Measurements from ENCODE around the gene FLT3LG. TPM values are rescaled to one million over a fixed set of nuclear protein-coding genes. Genes with fewer than 3 reads are reported as not detected.

The FLT3LG gene
- total and polyA plus RNA-seq, 9 of the 15 experiments (the other 6 are each of a cell fraction or from before 2014, with no cell fraction given) = 0.31 to 6.4 (median 1.1) TPM

GRCh38 chr19:49453013-49453756, 20.8 kb upstream of the FLT3LG start, which contains the start of gene ALDH16A1 (continued):
- TF ChIP-seq, protein P1, sequence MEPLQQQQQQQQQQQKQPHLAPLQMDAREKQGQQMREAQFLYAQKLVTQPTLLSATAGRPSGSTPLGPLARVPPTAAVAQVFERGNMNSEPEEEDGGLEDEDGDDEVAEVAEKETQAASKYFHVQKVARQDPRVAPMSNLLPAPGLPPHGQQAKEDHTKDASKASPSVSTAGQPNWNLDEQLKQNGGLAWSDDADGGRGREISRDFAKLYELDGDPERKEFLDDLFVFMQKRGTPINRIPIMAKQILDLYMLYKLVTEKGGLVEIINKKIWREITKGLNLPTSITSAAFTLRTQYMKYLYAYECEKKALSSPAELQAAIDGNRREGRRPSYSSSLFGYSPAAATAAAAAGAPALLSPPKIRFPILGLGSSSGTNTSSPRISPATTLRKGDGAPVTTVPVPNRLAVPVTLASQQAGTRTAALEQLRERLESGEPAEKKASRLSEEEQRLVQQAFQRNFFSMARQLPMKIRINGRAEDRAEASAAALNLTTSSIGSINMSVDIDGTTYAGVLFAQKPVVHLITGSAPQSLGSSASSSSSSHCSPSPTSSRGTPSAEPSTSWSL (CRISPR knock-in tag; IDR thresholded peaks at IDR 0.05; ENCODE audit: borderline replicate concordance) = no peak
- TF ChIP-seq MCM3 (IDR thresholded peaks at IDR 0.05) = no peak
- TF ChIP-seq, protein P2, sequence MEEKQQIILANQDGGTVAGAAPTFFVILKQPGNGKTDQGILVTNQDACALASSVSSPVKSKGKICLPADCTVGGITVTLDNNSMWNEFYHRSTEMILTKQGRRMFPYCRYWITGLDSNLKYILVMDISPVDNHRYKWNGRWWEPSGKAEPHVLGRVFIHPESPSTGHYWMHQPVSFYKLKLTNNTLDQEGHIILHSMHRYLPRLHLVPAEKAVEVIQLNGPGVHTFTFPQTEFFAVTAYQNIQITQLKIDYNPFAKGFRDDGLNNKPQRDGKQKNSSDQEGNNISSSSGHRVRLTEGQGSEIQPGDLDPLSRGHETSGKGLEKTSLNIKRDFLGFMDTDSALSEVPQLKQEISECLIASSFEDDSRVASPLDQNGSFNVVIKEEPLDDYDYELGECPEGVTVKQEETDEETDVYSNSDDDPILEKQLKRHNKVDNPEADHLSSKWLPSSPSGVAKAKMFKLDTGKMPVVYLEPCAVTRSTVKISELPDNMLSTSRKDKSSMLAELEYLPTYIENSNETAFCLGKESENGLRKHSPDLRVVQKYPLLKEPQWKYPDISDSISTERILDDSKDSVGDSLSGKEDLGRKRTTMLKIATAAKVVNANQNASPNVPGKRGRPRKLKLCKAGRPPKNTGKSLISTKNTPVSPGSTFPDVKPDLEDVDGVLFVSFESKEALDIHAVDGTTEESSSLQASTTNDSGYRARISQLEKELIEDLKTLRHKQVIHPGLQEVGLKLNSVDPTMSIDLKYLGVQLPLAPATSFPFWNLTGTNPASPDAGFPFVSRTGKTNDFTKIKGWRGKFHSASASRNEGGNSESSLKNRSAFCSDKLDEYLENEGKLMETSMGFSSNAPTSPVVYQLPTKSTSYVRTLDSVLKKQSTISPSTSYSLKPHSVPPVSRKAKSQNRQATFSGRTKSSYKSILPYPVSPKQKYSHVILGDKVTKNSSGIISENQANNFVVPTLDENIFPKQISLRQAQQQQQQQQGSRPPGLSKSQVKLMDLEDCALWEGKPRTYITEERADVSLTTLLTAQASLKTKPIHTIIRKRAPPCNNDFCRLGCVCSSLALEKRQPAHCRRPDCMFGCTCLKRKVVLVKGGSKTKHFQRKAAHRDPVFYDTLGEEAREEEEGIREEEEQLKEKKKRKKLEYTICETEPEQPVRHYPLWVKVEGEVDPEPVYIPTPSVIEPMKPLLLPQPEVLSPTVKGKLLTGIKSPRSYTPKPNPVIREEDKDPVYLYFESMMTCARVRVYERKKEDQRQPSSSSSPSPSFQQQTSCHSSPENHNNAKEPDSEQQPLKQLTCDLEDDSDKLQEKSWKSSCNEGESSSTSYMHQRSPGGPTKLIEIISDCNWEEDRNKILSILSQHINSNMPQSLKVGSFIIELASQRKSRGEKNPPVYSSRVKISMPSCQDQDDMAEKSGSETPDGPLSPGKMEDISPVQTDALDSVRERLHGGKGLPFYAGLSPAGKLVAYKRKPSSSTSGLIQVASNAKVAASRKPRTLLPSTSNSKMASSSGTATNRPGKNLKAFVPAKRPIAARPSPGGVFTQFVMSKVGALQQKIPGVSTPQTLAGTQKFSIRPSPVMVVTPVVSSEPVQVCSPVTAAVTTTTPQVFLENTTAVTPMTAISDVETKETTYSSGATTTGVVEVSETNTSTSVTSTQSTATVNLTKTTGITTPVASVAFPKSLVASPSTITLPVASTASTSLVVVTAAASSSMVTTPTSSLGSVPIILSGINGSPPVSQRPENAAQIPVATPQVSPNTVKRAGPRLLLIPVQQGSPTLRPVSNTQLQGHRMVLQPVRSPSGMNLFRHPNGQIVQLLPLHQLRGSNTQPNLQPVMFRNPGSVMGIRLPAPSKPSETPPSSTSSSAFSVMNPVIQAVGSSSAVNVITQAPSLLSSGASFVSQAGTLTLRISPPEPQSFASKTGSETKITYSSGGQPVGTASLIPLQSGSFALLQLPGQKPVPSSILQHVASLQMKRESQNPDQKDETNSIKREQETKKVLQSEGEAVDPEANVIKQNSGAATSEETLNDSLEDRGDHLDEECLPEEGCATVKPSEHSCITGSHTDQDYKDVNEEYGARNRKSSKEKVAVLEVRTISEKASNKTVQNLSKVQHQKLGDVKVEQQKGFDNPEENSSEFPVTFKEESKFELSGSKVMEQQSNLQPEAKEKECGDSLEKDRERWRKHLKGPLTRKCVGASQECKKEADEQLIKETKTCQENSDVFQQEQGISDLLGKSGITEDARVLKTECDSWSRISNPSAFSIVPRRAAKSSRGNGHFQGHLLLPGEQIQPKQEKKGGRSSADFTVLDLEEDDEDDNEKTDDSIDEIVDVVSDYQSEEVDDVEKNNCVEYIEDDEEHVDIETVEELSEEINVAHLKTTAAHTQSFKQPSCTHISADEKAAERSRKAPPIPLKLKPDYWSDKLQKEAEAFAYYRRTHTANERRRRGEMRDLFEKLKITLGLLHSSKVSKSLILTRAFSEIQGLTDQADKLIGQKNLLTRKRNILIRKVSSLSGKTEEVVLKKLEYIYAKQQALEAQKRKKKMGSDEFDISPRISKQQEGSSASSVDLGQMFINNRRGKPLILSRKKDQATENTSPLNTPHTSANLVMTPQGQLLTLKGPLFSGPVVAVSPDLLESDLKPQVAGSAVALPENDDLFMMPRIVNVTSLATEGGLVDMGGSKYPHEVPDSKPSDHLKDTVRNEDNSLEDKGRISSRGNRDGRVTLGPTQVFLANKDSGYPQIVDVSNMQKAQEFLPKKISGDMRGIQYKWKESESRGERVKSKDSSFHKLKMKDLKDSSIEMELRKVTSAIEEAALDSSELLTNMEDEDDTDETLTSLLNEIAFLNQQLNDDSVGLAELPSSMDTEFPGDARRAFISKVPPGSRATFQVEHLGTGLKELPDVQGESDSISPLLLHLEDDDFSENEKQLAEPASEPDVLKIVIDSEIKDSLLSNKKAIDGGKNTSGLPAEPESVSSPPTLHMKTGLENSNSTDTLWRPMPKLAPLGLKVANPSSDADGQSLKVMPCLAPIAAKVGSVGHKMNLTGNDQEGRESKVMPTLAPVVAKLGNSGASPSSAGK (IDR thresholded peaks at IDR 0.05) = peak; percentile 70
- peak; percentile 66 for TF ChIP-seq KDM5B (IDR thresholded peaks at IDR 0.05; ENCODE audit: insufficient replicate concordance, low read depth, low read length)
- peak; percentile 33; the same call in 1 of the 2 replicates for TF ChIP-seq ELF2 (CRISPR knock-in tag; IDR thresholded peaks at IDR 0.05)
- TF ChIP-seq COPS2 (conservative IDR thresholded peaks at IDR 0.05) = no peak
- no peak for TF ChIP-seq ZNF444 (CRISPR knock-in tag; IDR thresholded peaks at IDR 0.05)
- TF ChIP-seq BMI1 (IDR thresholded peaks at IDR 0.05; ENCODE audit: low read length) = no peak
- TF ChIP-seq POLR2B (IDR thresholded peaks at IDR 0.05; ENCODE audit: low read depth, partially characterized antibody) = peak; percentile 100
- no peak for TF ChIP-seq ZFP91 (CRISPR knock-in tag; IDR thresholded peaks at IDR 0.05)
- TF ChIP-seq ZNF561 (CRISPR knock-in tag; conservative IDR thresholded peaks at IDR 0.05) = no peak
- TF ChIP-seq YY1 (IDR thresholded peaks at IDR 0.05; ENCODE audit: borderline replicate concordance in 1 of 3, control insufficient read depth in 1 of 3, extremely low read depth in 1 of 3, insufficient read depth in 3 of 3, insufficient read length in 1 of 3, insufficient replicate concordance in 2 of 3, low read depth in 1 of 3, low read length in 2 of 3) = peak in 2 of 3 experiments; percentile 28 to 64
